Measurements from ENCODE around the gene ERI3.

- TF ChIP-seq RAD21 (IDR thresholded peaks at IDR 0.05; ENCODE audit: low read depth) (no peak), CREB1 (IDR thresholded peaks at IDR 0.05; ENCODE audit: low read depth) (no peak), TAF1 (IDR thresholded peaks at IDR 0.05; ENCODE audit: low read depth) (no peak), EGR1 (IDR thresholded peaks at IDR 0.05) (no peak), REST (IDR thresholded peaks at IDR 0.05; ENCODE audit: low read depth) (no peak), CEBPB (IDR thresholded peaks at IDR 0.05) (no peak), USF1 (IDR thresholded peaks at IDR 0.05) (no peak), ZBTB7A (IDR thresholded peaks at IDR 0.05; ENCODE audit: low read depth) (no peak), EP300 (IDR thresholded peaks at IDR 0.05; ENCODE audit: borderline replicate concordance) (no peak), MAX (IDR thresholded peaks at IDR 0.05) (no peak), YY1 (IDR thresholded peaks at IDR 0.05; ENCODE audit: low read depth) (no peak)
Observed at GRCh38 chr1:44346184-44346583, 8.9 kb downstream of the ERI3 start.

All from Ishikawa (cell line).